Smooth muscle cell (in vitro differentiated cells): ENCODE data around the gene RBMS2. TPM values are rescaled to one million over a fixed set of nuclear protein-coding genes. Genes with fewer than 3 reads are reported as not detected.

ENCODE experiments used
- DNase-seq: peaks from one replicate; lab custom pipeline; 2025; ENCODE audit not compliant: unreplicated experiment; lab: John Stamatoyannopoulos, UW
- H2AFZ ChIP-seq: fragments of 200-600 bp; sonication (generic); 2 replicates; pipeline ENCODE4 v1.6.0; 2016; ENCODE audit warnings: antibody characterized with exemption, low read depth, mild to moderate bottlenecking
- H3F3A ChIP-seq: fragments of 200-600 bp; sonication (generic); 2 replicates; pipeline ENCODE4 v1.6.0; 2017; ENCODE audit warnings: antibody characterized with exemption, low read depth
- H3K27ac ChIP-seq: fragments of 200-600 bp; sonication (generic); 2 replicates; pipeline ENCODE4 v1.5.1; 2016; ENCODE audit warnings: low read depth, mild to moderate bottlenecking
- H3K27me3 ChIP-seq: fragments of 200-600 bp; sonication (generic); 2 replicates; pipeline ENCODE4 v1.6.1; 2016; ENCODE audit warnings: low read depth, mild to moderate bottlenecking
- H3K36me3 ChIP-seq: fragments of 200-600 bp; sonication (generic); 2 replicates; pipeline ENCODE4 v1.5.1; 2016; ENCODE audit warnings: low read depth
- H3K4me1 ChIP-seq: fragments of 200-600 bp; sonication (generic); 2 replicates; pipeline ENCODE4 v1.5.1; 2016; ENCODE audit warnings: low read depth
- H3K4me2 ChIP-seq: fragments of 200-600 bp; sonication (generic); 2 replicates; pipeline ENCODE4 v1.6.0; 2016; ENCODE audit warnings: mild to moderate bottlenecking
- H3K4me3 ChIP-seq: fragments of 200-600 bp; sonication (generic); 2 replicates; pipeline ENCODE4 v1.5.1; 2016; ENCODE audit warnings: mild to moderate bottlenecking
- H3K79me2 ChIP-seq: fragments of 200-600 bp; sonication (generic); 2 replicates; pipeline ENCODE4 v1.6.0; 2016; ENCODE audit warnings: low read depth, mild to moderate bottlenecking
- H3K9ac ChIP-seq: fragments of 200-600 bp; sonication (generic); 2 replicates; pipeline ENCODE4 v1.6.0; 2016; ENCODE audit warnings: low read depth
- H3K9me3 ChIP-seq: fragments of 200-600 bp; sonication (generic); replicated peaks from 2 replicates; pipeline ENCODE4 v1.5.1; 2016; ENCODE audit warnings: low read depth
- H4K20me1 ChIP-seq: fragments of 200-600 bp; sonication (generic); 2 replicates; pipeline ENCODE4 v1.6.0; 2016; ENCODE audit warnings: low read depth
- WGBS: methylation state at CpG from one replicate; pipeline ENCODE4 v1.1.7; 2016; ENCODE audit warnings: low lambda C conversion rate; 5-methylcytosine and 5-hydroxymethylcytosine counted together
- polyA plus RNA-seq: library from polyadenylated mRNA; unstranded; fragments of >200 nt; fragmentation: Nextera tagmentation; extraction: Ambion mirVana; gene quantifications from 2 replicates; pipeline ENCODE4 v1.2.1, GENCODE V29; 2016
- total RNA-seq: library from RNA; depleted of rRNA; stranded (reverse); fragments of >200 nt; gene quantifications from 2 replicates; pipeline ENCODE4 v1.2.3, GENCODE V29; 2014
- TF ChIP-seq, protein P1 (sequence below): fragments of 200-600 bp; sonication (generic); IDR thresholded peaks from 2 replicates; pipeline ENCODE4 v1.5.1; 2017; ENCODE audit warnings: borderline replicate concordance, mild to moderate bottlenecking, antibody characterized with exemption; ENCODE audit not compliant: insufficient read depth, poor library complexity, severe bottlenecking

The RBMS2 gene, protein sequence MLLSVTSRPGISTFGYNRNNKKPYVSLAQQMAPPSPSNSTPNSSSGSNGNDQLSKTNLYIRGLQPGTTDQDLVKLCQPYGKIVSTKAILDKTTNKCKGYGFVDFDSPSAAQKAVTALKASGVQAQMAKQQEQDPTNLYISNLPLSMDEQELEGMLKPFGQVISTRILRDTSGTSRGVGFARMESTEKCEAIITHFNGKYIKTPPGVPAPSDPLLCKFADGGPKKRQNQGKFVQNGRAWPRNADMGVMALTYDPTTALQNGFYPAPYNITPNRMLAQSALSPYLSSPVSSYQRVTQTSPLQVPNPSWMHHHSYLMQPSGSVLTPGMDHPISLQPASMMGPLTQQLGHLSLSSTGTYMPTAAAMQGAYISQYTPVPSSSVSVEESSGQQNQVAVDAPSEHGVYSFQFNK
- total RNA-seq (20.6 and 24.7 TPM in 2 replicates), polyA plus RNA-seq (14.5 and 16.8 TPM in 2 replicates)

DNA sequence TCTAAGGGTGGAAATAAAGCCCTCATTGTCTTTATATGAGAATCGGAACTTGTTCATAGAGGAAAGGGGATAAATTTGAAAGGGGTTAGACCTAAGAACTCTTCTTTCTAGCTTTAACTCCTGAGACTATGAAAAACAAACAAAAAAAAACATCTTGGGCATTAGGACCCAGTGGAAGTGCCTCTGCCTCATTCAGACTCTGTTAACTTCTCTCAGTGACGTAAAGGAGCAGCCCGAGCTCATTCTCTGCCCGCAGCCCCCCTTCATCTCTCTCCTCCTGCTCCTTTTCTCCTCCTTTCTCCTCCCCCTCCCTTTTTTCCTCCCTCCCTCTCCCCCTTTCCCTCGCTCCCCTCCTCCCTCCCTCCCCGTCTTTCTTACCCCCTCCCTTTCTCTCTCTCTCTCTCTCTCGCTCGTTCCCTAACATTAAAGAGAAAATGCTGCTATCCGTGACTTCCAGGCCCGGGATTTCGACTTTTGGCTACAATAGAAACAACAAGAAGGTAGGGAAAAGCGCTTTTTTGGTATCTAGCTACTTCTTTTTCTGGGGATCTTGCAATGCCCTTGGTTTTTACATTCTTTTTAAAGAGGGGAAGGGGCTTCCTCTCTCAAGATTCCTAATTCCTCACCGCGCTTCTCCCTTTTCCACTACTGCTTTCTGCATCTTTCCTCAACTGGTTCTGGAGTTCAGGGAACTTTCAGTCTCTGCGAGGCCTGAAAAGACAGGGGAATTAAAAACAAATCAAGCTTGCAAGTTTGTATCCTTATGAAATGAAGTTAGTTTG is at the start of gene RBMS2:
RBMS2 (plus strand) TSS at position 231 of the 782 bp plus-strand sequence; CDS start at position 435, 204 bp downstream.
- H3F3A ChIP-seq: peaks cover 6% of the 10 kb centered on the region
- H3K4me1 ChIP-seq: peaks cover 21% of the 10 kb centered on the region
- H3K9ac ChIP-seq: peak within 1 kb of the TSS; percentile 87
- H3K4me3 ChIP-seq: peak within 1 kb of the TSS; percentile 87
- peak within 1 kb of the TSS; percentile 93 for H2AFZ ChIP-seq
- no peaks in the 10 kb centered on the region for H3K27me3 ChIP-seq
- peak within 1 kb of the TSS; percentile 93 for H3K4me2 ChIP-seq
- no peaks in the 10 kb centered on the region for H4K20me1 ChIP-seq
- H3K36me3 ChIP-seq: no peaks in the 10 kb centered on the region
- 2% methylated on average over 11 of the region's 15 CpGs for WGBS
- TF ChIP-seq, protein P1, sequence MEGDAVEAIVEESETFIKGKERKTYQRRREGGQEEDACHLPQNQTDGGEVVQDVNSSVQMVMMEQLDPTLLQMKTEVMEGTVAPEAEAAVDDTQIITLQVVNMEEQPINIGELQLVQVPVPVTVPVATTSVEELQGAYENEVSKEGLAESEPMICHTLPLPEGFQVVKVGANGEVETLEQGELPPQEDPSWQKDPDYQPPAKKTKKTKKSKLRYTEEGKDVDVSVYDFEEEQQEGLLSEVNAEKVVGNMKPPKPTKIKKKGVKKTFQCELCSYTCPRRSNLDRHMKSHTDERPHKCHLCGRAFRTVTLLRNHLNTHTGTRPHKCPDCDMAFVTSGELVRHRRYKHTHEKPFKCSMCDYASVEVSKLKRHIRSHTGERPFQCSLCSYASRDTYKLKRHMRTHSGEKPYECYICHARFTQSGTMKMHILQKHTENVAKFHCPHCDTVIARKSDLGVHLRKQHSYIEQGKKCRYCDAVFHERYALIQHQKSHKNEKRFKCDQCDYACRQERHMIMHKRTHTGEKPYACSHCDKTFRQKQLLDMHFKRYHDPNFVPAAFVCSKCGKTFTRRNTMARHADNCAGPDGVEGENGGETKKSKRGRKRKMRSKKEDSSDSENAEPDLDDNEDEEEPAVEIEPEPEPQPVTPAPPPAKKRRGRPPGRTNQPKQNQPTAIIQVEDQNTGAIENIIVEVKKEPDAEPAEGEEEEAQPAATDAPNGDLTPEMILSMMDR: no peak
- peak; percentile 7 for DNase-seq
- peaks cover 42% of the 10 kb centered on the region for H3K79me2 ChIP-seq
- H3K9me3 ChIP-seq: no peaks in the 10 kb centered on the region
- peak within 1 kb of the TSS; percentile 92 for H3K27ac ChIP-seq

DNA sequence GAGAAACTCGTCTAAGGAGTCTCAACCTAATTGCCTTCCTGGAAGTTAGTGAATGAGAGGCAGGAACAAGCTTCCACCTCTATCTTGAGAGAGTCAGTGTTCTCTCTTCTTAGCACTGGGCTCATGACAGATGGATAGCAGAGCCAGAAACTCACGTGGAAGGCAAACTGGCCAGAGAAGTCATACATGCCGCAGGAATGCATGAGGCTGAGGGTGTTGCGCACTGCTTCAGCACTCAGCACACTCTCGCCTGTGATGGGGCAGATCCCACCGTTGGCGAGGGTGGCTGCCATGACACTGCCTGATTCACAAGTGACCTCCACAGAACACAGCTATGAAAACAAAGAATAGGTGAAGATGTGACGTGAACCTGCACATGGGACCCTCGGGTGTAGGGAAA is 47.2 kb upstream of the RBMS2 start:
- H3K79me2 ChIP-seq: no peaks in the 10 kb centered on the region
- no peaks in the 10 kb centered on the region for H3F3A ChIP-seq
- DNase-seq: no peak
- H3K9me3 ChIP-seq: no peaks in the 10 kb centered on the region
- peaks cover 2% of the 10 kb centered on the region for H3K4me1 ChIP-seq
- H3K36me3 ChIP-seq: no peaks in the 10 kb centered on the region
- no peak overlapping the region for H2AFZ ChIP-seq
- no peak overlapping the region for H3K9ac ChIP-seq
- TF ChIP-seq, protein P1: no peak
- no peak overlapping the region for H3K4me2 ChIP-seq
- WGBS: 96% methylated on average over 9 of the region's 9 CpGs
- no peak overlapping the region for H3K4me3 ChIP-seq
- H4K20me1 ChIP-seq: no peaks in the 10 kb centered on the region
- no peak overlapping the region for H3K27ac ChIP-seq
- no peaks in the 10 kb centered on the region for H3K27me3 ChIP-seq

DNA sequence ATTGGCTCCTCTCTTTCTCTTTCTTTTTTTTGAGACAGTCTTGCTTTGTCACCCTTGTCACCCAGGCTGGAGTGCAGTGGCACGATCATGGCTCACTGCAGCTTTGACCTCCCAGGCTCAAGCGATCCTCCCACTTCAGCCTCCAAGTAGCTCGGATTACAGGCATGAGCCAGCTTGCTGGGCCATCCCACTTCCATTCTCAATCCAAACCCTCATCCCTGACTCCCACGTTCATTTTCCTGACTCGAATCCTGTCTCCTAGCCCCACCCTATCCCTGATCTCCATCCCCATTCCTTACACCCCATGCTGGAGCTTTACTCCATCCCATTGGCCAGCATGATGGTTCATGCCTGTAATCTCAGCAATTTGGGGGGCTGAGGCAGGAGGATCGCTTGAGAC is 45.5 kb upstream of the RBMS2 start:
- H2AFZ ChIP-seq: no peak overlapping the region
- no peaks in the 10 kb centered on the region for H3K27me3 ChIP-seq
- H4K20me1 ChIP-seq: no peaks in the 10 kb centered on the region
- no peaks in the 10 kb centered on the region for H3K4me1 ChIP-seq
- H3K27ac ChIP-seq: no peak overlapping the region
- H3K36me3 ChIP-seq: no peaks in the 10 kb centered on the region
- TF ChIP-seq, protein P1: no peak
- H3K4me3 ChIP-seq: no peak overlapping the region
- H3K4me2 ChIP-seq: no peak overlapping the region
- no peaks in the 10 kb centered on the region for H3F3A ChIP-seq
- H3K79me2 ChIP-seq: no peaks in the 10 kb centered on the region
- no peak for DNase-seq
- H3K9ac ChIP-seq: no peak overlapping the region
- WGBS: 90% methylated on average over 3 of the region's 6 CpGs
- H3K9me3 ChIP-seq: no peaks in the 10 kb centered on the region
